Measurements from ENCODE around the gene RETREG3. TPM values are rescaled to one million over a fixed set of nuclear protein-coding genes. Genes with fewer than 3 reads are reported as not detected.
A peak's percentile ranks its signal among the peaks of the same experiment; 100 is the strongest.

The RETREG3 gene
- total and polyA plus RNA-seq, 2 experiments from 2014 or later, result 8.0 to 38.2 TPM

DNA sequence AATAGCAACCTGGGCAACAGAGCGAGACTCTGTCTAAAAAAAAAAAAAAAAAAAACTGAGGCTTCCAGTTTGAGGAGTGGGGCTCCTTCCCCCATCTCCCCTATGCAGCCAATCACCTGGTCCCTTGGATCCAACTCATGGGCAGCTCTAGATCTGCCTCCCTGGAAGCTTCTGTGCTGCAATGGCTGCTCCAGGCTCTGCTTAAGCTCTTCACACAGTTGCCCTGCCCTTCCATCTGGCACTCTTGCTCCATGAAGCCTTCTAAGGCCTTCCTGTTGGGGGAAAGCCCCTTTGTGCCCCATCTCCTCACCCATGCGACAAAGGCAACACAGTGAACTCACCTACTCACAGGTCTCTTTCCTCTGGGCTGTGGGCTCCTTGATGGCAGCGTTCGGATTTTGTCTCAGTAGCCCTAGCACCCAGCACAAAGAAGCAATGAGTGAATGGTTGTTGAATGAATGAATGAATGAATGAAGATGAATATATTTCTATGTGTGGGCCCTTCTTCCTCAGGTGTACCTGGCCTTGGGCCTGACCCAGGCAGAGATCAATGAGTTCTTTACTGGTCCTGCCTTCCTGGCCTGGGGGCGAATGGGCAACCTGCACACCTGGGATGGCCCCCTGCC, 71.2 kb downstream of the RETREG3 start:
- peak overlapping the region; percentile 83 for H3K4me3 Mint-ChIP-seq
- peaks cover 18% of the 10 kb centered on the region for H3K4me1 Mint-ChIP-seq
- Histone ChIP-seq H3K4me2 (no peak overlapping the region), H3F3A (replicated peaks; ENCODE audit: low read depth) (peaks cover 23% of the 10 kb centered on the region; the same call in 1 of the 2 replicates), H3K36me3 (ENCODE audit: insufficient read depth) (no peaks in the 10 kb centered on the region), H3K27me3 (ENCODE audit: insufficient read depth) (peaks cover 12% of the 10 kb centered on the region), H3K4me3 (no peak overlapping the region), H3K4me1 (ENCODE audit: insufficient read depth) (peaks cover 18% of the 10 kb centered on the region), H4K20me1 (replicated peaks; ENCODE audit: insufficient read depth) (no peaks in the 10 kb centered on the region), H3K27ac (ENCODE audit: low read depth) (no peak overlapping the region), H3K79me2 (replicated peaks; ENCODE audit: insufficient read depth) (no peaks in the 10 kb centered on the region), H3K9me2 (ENCODE audit: insufficient read depth) (no peaks in the 10 kb centered on the region), H2AFZ (no peak overlapping the region)
- no peak for ATAC-seq
- TF ChIP-seq JUNB (IDR thresholded peaks at IDR 0.05; ENCODE audit: unreplicated experiment) (no peak), STAT1 (IDR thresholded peaks at IDR 0.05; ENCODE audit: unreplicated experiment) (no peak), EZH2 (IDR thresholded peaks at IDR 0.05; ENCODE audit: low read depth, unreplicated experiment) (no peak), ZNF331 (CRISPR knock-in tag; IDR thresholded peaks at IDR 0.05; ENCODE audit: low read depth) (no peak)
- TF ChIP-seq, protein P1, sequence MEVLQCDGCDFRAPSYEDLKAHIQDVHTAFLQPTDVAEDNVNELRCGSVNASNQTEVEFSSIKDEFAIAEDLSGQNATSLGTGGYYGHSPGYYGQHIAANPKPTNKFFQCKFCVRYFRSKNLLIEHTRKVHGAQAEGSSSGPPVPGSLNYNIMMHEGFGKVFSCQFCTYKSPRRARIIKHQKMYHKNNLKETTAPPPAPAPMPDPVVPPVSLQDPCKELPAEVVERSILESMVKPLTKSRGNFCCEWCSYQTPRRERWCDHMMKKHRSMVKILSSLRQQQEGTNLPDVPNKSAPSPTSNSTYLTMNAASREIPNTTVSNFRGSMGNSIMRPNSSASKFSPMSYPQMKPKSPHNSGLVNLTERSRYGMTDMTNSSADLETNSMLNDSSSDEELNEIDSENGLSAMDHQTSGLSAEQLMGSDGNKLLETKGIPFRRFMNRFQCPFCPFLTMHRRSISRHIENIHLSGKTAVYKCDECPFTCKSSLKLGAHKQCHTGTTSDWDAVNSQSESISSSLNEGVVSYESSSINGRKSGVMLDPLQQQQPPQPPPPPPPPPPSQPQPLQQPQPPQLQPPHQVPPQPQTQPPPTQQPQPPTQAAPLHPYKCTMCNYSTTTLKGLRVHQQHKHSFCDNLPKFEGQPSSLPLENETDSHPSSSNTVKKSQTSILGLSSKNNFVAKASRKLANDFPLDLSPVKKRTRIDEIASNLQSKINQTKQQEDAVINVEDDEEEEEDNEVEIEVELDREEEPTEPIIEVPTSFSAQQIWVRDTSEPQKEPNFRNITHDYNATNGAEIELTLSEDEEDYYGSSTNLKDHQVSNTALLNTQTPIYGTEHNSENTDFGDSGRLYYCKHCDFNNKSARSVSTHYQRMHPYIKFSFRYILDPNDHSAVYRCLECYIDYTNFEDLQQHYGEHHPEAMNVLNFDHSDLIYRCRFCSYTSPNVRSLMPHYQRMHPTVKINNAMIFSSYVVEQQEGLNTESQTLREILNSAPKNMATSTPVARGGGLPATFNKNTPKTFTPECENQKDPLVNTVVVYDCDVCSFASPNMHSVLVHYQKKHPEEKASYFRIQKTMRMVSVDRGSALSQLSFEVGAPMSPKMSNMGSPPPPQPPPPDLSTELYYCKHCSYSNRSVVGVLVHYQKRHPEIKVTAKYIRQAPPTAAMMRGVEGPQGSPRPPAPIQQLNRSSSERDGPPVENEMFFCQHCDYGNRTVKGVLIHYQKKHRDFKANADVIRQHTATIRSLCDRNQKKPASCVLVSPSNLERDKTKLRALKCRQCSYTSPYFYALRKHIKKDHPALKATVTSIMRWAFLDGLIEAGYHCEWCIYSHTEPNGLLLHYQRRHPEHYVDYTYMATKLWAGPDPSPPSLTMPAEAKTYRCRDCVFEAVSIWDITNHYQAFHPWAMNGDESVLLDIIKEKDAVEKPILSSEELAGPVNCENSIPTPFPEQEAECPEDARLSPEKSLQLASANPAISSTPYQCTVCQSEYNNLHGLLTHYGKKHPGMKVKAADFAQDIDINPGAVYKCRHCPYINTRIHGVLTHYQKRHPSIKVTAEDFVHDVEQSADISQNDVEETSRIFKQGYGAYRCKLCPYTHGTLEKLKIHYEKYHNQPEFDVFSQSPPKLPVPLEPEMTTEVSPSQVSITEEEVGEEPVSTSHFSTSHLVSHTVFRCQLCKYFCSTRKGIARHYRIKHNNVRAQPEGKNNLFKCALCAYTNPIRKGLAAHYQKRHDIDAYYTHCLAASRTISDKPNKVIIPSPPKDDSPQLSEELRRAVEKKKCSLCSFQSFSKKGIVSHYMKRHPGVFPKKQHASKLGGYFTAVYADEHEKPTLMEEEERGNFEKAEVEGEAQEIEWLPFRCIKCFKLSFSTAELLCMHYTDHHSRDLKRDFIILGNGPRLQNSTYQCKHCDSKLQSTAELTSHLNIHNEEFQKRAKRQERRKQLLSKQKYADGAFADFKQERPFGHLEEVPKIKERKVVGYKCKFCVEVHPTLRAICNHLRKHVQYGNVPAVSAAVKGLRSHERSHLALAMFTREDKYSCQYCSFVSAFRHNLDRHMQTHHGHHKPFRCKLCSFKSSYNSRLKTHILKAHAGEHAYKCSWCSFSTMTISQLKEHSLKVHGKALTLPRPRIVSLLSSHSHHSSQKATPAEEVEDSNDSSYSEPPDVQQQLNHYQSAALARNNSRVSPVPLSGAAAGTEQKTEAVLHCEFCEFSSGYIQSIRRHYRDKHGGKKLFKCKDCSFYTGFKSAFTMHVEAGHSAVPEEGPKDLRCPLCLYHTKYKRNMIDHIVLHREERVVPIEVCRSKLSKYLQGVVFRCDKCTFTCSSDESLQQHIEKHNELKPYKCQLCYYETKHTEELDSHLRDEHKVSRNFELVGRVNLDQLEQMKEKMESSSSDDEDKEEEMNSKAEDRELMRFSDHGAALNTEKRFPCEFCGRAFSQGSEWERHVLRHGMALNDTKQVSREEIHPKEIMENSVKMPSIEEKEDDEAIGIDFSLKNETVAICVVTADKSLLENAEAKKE (CRISPR knock-in tag; IDR thresholded peaks at IDR 0.05), result no peak
- TF ChIP-seq, protein P2, sequence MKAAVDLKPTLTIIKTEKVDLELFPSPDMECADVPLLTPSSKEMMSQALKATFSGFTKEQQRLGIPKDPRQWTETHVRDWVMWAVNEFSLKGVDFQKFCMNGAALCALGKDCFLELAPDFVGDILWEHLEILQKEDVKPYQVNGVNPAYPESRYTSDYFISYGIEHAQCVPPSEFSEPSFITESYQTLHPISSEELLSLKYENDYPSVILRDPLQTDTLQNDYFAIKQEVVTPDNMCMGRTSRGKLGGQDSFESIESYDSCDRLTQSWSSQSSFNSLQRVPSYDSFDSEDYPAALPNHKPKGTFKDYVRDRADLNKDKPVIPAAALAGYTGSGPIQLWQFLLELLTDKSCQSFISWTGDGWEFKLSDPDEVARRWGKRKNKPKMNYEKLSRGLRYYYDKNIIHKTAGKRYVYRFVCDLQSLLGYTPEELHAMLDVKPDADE (IDR thresholded peaks at IDR 0.05), result no peak
- peaks cover 22% of the 10 kb centered on the region for H3K36me3 Mint-ChIP-seq (ENCODE audit: low read depth)
- peaks cover 9% of the 10 kb centered on the region for H3K27me3 Mint-ChIP-seq (ENCODE audit: insufficient read depth, low read depth, poor library complexity)
- no peak overlapping the region for H3K27ac Mint-ChIP-seq
- DNase-seq (ENCODE audit: low spot score), result no peak
- no peaks in the 10 kb centered on the region; the same call in 2 of the 3 replicates for H3K9me3 Mint-ChIP-seq
